Fibroblast of mammary gland (primary cell): ENCODE measurements around the gene CLDN22.
"Not testable (repeated sequence)": the region's sequence is repeated elsewhere in the genome, so short reads cannot be mapped to it uniquely, and the experiment has no call there.

Source experiments
- DNase-seq: peaks from one replicate; pipeline ENCODE4 v3.0.0-alpha.2; 2010; ENCODE audit warnings: low read depth
- H3K4me3 ChIP-seq: 2 replicates; pipeline ENCODE4 v1.5.1; 2011; ENCODE audit warnings: low read depth, mild to moderate bottlenecking, low read length, moderate library complexity; ENCODE audit not compliant: control insufficient read depth
- CTCF ChIP-seq: conservative IDR thresholded peaks from 2 replicates; pipeline ENCODE4 v1.5.1; 2011; ENCODE audit warnings: low read depth, low read length, inconsistent platforms; ENCODE audit not compliant: control insufficient read depth, insufficient read depth

The CLDN22 gene

GRCh38 chr4:183329954-183330742 lies 10.1 kb upstream of the CLDN22 start:
- DNase-seq, result no peak
- TF ChIP-seq CTCF, result no peak
- H3K4me3 ChIP-seq, result no peak overlapping the region

- TF ChIP-seq CTCF, result no peak
- no peak overlapping the region for H3K4me3 ChIP-seq
- DNase-seq, result no peak
Measured at GRCh38 chr4:183329244-183329643, 9.2 kb upstream of the CLDN22 start.

GRCh38 chr4:183328832-183329231 lies 8.8 kb upstream of the CLDN22 start:
- H3K4me3 ChIP-seq, result no peak overlapping the region
- DNase-seq, result no peak
- TF ChIP-seq CTCF, result no peak

GRCh38 chr4:183327827-183328226 lies 7.8 kb upstream of the CLDN22 start:
- no peak overlapping the region for H3K4me3 ChIP-seq
- DNase-seq, result no peak
- no peak for TF ChIP-seq CTCF

- no peak overlapping the region for H3K4me3 ChIP-seq
- no peak for TF ChIP-seq CTCF
- peak; percentile 34 for DNase-seq
Measured at GRCh38 chr4:183326853-183327252, 6.8 kb upstream of the CLDN22 start.

GRCh38 chr4:183326387-183326786 lies 6.3 kb upstream of the CLDN22 start:
- not testable (repeated sequence) for DNase-seq, H3K4me3 ChIP-seq

GRCh38 chr4:183324619-183325018 lies 4.5 kb upstream of the CLDN22 start:
- DNase-seq, result no peak
- no peak for TF ChIP-seq CTCF
- no peak overlapping the region for H3K4me3 ChIP-seq

- H3K4me3 ChIP-seq, DNase-seq: not testable (repeated sequence)
Measured at GRCh38 chr4:183324056-183324455, 4.0 kb upstream of the CLDN22 start.
